Liver (tissue), 3 donors: ENCODE measurements around the gene RNF175.

ENCODE experiments used
- GABPA ChIP-seq, 2 donors: IDR thresholded peaks in 1 of 2; conservative IDR thresholded peaks in 1 of 2; 2 replicates each; pipeline ENCODE4 v1.6.1; 2016; ENCODE audit warnings: antibody characterized with exemption in 2 of 2, mild to moderate bottlenecking in 1 of 2, moderate library complexity in 1 of 2
- HNF4G ChIP-seq: IDR thresholded peaks from 2 replicates; pipeline ENCODE4 v1.6.1; 2016; ENCODE audit warnings: antibody characterized with exemption
- JUND ChIP-seq, 2 donors: IDR thresholded peaks; 2 replicates each; pipeline ENCODE4 v1.6.1; 2016; ENCODE audit warnings: antibody characterized with exemption in 2 of 2
- RAD21 ChIP-seq, 2 donors: IDR thresholded peaks; 2 replicates each; pipeline ENCODE4 v1.6.1; 2016; ENCODE audit warnings: antibody characterized with exemption in 2 of 2, mild to moderate bottlenecking in 2 of 2
- YY1 ChIP-seq: IDR thresholded peaks from 2 replicates; pipeline ENCODE4 v1.6.1; 2016; ENCODE audit warnings: antibody characterized with exemption, mild to moderate bottlenecking
- TF ChIP-seq, protein P1 (sequence below): fragments of 150-350 bp; IDR thresholded peaks from 2 replicates; pipeline ENCODE4 v1.5.1; 2017; ENCODE audit warnings: improper control_type of control experiment, low read depth, low read length; ENCODE audit not compliant: missing input control
- TF ChIP-seq, protein P2 (sequence below): IDR thresholded peaks from 2 replicates; pipeline ENCODE4 v1.6.1; 2016; ENCODE audit warnings: antibody characterized with exemption, mild to moderate bottlenecking
- TF ChIP-seq, protein P3 (sequence below): IDR thresholded peaks from 2 replicates; pipeline ENCODE4 v1.6.1; 2016; ENCODE audit warnings: antibody characterized with exemption
- TF ChIP-seq, protein P4 (sequence below): IDR thresholded peaks from 2 replicates; pipeline ENCODE4 v1.6.1; 2016; ENCODE audit warnings: antibody characterized with exemption
- TF ChIP-seq, protein P5 (sequence below): IDR thresholded peaks from 2 replicates; pipeline ENCODE4 v1.6.1; 2016; ENCODE audit warnings: antibody characterized with exemption
- donor health status: healthy.
- donor health status: healthy.

DNA sequence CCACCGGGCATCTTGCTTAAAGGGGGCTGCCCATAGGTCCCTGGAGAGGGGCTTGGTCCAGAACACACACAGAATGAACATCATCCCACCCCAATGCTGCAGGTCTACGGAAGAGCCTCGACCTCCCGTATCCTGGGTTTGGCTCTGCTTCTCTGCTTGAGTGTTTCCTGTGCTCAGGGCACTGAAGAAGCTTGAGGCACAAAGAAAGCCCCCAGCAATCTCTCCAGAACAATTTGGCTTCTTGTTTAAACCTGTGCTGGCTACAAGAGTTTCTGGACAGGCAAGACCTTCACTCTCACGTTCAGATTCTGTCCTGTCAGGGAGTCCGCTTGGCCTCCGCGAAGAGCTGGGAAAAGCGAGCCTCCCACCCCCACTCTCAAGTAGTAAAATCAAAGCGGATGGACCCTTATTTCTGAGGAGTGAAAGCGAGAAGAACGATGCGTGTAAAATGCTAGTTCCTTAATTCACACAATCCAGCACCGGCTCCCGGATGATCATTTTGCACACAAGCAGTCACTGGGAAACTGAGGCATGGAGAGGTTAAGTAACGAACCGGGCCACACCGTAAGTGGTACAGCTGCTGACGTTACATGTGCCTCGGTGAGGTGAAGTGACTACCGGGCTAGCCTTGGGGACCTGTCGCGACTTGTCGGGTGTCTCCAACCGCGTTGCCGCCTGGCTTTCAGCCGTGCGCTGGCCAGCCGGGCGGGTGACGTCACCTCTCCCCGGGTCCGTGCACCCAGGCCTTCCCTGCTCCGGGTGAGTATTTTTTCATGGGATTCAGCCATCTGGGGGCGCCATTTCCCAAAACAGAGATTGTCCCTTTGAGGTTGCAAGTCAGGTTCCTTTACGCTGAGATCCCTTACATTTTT lies 32.2 kb upstream of the RNF175 start:
- TF ChIP-seq, protein P1, sequence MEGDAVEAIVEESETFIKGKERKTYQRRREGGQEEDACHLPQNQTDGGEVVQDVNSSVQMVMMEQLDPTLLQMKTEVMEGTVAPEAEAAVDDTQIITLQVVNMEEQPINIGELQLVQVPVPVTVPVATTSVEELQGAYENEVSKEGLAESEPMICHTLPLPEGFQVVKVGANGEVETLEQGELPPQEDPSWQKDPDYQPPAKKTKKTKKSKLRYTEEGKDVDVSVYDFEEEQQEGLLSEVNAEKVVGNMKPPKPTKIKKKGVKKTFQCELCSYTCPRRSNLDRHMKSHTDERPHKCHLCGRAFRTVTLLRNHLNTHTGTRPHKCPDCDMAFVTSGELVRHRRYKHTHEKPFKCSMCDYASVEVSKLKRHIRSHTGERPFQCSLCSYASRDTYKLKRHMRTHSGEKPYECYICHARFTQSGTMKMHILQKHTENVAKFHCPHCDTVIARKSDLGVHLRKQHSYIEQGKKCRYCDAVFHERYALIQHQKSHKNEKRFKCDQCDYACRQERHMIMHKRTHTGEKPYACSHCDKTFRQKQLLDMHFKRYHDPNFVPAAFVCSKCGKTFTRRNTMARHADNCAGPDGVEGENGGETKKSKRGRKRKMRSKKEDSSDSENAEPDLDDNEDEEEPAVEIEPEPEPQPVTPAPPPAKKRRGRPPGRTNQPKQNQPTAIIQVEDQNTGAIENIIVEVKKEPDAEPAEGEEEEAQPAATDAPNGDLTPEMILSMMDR = peak; percentile 27
- TF ChIP-seq YY1 = no peak
- no peak for TF ChIP-seq HNF4G
- TF ChIP-seq, protein P2, sequence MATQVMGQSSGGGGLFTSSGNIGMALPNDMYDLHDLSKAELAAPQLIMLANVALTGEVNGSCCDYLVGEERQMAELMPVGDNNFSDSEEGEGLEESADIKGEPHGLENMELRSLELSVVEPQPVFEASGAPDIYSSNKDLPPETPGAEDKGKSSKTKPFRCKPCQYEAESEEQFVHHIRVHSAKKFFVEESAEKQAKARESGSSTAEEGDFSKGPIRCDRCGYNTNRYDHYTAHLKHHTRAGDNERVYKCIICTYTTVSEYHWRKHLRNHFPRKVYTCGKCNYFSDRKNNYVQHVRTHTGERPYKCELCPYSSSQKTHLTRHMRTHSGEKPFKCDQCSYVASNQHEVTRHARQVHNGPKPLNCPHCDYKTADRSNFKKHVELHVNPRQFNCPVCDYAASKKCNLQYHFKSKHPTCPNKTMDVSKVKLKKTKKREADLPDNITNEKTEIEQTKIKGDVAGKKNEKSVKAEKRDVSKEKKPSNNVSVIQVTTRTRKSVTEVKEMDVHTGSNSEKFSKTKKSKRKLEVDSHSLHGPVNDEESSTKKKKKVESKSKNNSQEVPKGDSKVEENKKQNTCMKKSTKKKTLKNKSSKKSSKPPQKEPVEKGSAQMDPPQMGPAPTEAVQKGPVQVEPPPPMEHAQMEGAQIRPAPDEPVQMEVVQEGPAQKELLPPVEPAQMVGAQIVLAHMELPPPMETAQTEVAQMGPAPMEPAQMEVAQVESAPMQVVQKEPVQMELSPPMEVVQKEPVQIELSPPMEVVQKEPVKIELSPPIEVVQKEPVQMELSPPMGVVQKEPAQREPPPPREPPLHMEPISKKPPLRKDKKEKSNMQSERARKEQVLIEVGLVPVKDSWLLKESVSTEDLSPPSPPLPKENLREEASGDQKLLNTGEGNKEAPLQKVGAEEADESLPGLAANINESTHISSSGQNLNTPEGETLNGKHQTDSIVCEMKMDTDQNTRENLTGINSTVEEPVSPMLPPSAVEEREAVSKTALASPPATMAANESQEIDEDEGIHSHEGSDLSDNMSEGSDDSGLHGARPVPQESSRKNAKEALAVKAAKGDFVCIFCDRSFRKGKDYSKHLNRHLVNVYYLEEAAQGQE = no peak
- TF ChIP-seq, protein P3, sequence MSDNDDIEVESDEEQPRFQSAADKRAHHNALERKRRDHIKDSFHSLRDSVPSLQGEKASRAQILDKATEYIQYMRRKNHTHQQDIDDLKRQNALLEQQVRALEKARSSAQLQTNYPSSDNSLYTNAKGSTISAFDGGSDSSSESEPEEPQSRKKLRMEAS = no peak
- peak; percentile 51 to 66 for TF ChIP-seq RAD21 (IDR thresholded peaks at IDR 0.05)
- TF ChIP-seq JUND (IDR thresholded peaks at IDR 0.05) = peak in 1 of 2 donors; percentile 50
- TF ChIP-seq, protein P4, sequence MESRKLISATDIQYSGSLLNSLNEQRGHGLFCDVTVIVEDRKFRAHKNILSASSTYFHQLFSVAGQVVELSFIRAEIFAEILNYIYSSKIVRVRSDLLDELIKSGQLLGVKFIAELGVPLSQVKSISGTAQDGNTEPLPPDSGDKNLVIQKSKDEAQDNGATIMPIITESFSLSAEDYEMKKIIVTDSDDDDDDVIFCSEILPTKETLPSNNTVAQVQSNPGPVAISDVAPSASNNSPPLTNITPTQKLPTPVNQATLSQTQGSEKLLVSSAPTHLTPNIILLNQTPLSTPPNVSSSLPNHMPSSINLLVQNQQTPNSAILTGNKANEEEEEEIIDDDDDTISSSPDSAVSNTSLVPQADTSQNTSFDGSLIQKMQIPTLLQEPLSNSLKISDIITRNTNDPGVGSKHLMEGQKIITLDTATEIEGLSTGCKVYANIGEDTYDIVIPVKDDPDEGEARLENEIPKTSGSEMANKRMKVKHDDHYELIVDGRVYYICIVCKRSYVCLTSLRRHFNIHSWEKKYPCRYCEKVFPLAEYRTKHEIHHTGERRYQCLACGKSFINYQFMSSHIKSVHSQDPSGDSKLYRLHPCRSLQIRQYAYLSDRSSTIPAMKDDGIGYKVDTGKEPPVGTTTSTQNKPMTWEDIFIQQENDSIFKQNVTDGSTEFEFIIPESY = no peak
- no peak for TF ChIP-seq GABPA (IDR thresholded peaks at IDR 0.05 in 1 of 2, conservative IDR thresholded peaks at IDR 0.05 in 1 of 2)
- TF ChIP-seq, protein P5, sequence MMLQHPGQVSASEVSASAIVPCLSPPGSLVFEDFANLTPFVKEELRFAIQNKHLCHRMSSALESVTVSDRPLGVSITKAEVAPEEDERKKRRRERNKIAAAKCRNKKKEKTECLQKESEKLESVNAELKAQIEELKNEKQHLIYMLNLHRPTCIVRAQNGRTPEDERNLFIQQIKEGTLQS = no peak
